Cerebellar cortex (tissue), 1 donor: ENCODE data around the gene SLC43A1.
"Not testable (repeated sequence)": the region's sequence is repeated elsewhere in the genome, so short reads cannot be mapped to it uniquely, and the experiment has no call there.

Experiments used
- DNase-seq: peaks from one replicate; pipeline ENCODE4 v3.0.0-alpha.2; 2015; ENCODE audit warnings: low spot score

Gene SLC43A1

DNA sequence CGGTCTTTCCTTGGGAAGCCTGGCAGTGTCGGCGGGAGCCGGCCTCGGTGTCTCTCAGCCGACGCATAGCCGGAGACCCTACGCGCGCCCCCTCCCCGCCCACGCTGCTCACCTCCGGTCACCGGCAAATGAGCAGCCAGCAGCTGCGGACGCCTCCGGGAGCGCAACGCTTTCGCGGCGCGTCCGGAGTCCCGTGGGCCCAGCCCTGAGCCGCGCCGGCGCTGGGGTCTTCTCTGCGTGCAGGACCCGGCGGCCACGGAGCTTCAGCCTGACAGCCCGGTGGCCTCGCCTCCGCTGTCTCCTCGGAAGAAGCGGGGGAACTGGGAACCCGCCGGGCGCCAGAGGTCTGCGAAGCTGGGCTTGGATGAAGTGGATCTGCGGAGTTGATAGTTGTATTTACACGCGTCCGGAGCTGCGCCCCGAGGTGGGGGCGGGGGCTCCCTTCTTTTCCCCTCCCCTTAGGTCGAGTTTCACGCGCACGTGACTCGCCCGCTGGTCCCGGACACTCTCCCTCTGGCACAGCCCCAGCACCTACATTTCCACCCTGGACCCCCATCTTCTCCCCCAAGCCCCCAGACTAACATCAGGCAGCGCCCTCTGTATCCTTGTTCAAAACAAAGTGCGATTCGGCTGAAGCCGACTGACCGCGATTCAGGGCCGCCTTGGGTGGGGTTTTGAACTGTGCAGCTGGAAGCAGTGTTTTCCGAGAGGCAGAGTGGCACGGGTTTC is at the start of gene SLC43A1:
SLC43A1 (minus strand) TSS at position 371 of the 729 bp plus-strand sequence. CDS start 1,591 bp downstream, outside the sequence.
- no peak for DNase-seq

GRCh38 chr11:57562596-57562995 is 47.1 kb upstream of the SLC43A1 start:
- DNase-seq = peak; percentile 39

- DNase-seq = no peak
Measured at GRCh38 chr11:57560146-57560545, 44.6 kb upstream of the SLC43A1 start.

GRCh38 chr11:57556041-57556440 is 40.5 kb upstream of the SLC43A1 start:
- no peak for DNase-seq

DNA sequence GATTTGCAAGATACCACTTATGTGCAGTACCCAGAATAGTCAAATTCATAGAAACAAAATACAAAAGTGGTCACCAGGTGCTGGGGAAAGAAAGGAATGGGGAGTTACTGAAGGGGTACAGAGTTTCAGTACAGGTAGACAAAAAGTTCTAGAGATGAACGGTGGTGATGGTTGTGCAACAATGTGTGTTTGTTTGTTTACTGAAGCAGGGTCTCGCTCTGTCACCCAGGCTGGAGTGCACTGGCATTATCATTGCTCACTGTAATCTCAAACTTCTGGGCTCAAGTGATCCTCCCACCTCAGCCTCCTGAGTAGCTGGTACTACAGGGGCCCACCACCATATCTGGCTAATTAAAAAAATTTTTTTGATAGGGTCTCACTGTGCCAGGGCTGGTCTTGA is 39.9 kb upstream of the SLC43A1 start:
- no peak for DNase-seq

DNA sequence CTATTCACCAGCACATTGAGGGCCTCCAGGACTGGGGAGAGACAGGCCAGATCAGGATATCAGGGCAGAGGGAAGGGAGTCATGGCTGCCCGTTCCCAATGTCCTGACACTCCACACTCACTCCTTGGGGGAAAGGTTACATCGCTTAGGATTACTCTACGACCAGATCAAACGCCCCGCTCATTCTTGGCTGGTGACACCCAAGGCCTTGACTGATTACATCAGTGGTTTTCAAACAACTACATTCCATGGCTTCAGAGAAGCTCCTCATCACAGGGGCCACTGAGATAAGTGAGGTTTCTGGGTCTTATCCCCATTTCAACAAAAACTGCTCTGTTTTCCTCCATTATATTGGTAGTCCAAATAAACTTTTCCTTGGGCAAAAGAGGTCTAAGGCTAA is 37.0 kb upstream of the SLC43A1 start:
- no peak for DNase-seq

GRCh38 chr11:57551941-57552340 is 36.4 kb upstream of the SLC43A1 start:
- DNase-seq = no peak

GRCh38 chr11:57549983-57550382 is 34.5 kb upstream of the SLC43A1 start:
- DNase-seq = no peak

DNA sequence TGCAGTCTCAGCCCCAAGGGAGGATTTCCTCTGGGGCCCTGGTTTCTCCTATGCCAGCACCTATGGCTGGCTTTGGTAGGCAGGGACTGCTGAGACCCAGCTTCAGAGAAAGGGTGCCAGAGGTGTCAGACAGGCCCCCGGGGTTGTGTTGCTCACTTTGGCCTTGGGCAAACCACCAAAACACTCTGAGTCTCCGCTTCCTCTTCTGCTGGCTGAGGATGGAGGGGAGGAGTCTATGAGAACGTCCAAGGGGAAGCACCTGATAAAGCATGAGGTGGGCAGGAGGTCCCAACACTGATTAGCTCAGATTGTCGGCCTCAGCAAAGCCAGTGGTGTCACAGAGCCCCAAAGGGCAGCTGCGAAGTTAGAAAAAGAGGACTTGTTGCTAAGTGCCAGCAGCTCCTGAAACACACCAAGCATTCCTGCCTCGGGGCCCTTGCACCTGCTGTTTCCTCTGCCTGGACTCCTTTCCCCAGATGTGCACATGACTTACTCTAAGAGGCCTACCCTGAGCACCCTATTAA is 32.4 kb upstream of the SLC43A1 start:
- no peak for DNase-seq

- peak; percentile 20 for DNase-seq
Measured at GRCh38 chr11:57546869-57547475, 31.5 kb upstream of the SLC43A1 start.

DNA sequence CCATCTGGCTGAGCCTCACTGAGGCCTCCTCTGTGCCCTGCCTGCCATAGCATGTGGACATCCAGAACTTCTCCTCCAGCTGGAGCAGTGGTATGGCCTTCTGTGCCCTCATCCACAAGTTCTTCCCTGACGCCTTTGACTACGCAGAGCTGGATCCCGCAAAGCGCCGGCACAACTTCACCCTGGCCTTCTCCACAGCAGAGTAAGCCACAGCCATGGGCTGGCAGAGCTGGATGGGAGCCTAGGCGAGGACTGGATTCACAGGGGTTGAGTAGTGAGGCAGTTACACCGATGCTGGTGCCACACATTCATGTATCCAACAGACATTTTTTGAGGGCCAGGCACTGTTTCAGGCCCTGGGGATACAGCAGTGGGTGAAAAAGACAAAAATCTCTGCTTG is 30.9 kb upstream of the SLC43A1 start:
- DNase-seq = no peak

- no peak for DNase-seq
Measured at GRCh38 chr11:57545883-57546282, 30.4 kb upstream of the SLC43A1 start.

- no peak for DNase-seq
Measured at GRCh38 chr11:57544566-57544965, 29.1 kb upstream of the SLC43A1 start.

GRCh38 chr11:57543593-57543992 is 28.1 kb upstream of the SLC43A1 start:
- DNase-seq = no peak

DNA sequence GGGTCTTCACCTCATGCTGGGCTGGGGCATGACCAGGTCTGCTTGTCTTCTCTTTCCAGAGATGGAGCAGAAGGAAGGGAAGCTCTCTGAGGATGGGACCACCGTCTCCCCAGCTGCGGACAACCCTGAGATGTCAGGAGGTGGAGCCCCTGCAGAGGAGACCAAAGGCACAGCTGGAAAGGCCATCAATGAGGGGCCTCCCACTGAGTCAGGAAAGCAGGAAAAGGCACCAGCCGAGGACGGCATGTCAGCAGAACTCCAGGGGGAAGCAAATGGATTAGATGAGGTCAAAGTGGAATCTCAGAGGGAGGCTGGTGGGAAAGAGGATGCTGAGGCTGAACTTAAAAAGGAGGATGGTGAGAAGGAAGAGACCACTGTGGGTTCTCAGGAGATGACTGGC is 27.1 kb upstream of the SLC43A1 start:
- no peak for DNase-seq

GRCh38 chr11:57541169-57541568 is 25.7 kb upstream of the SLC43A1 start:
- no peak for DNase-seq

DNA sequence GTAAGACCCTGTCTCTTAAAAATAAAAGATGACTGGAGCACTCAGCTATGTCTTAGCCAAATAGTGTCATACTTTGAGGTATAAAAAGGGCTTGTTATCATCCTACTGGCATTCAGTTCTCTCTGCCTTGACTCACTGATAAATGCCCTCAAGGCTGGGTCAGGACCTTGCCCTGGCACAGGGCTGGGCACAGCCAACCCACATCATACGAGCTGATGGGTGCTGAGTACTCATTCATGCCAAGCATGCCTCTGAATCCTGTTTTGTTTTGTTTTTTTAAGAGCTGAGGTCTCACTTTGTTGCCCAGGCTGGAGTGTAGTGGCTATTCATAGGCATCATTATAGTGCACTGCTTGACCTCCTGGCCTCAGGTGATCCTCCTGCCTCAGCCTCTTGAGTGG is 23.8 kb upstream of the SLC43A1 start:
- no peak for DNase-seq

- no peak for DNase-seq
Measured at GRCh38 chr11:57536947-57537619, 21.6 kb upstream of the SLC43A1 start, which contains the start of gene SMTNL1. SMTNL1 (plus strand) TSS chr11:57537595; CDS start chr11:57542643, 5,048 bp downstream.

- not testable (repeated sequence) for DNase-seq
Measured at GRCh38 chr11:57534449-57534848, 18.9 kb upstream of the SLC43A1 start.

DNA sequence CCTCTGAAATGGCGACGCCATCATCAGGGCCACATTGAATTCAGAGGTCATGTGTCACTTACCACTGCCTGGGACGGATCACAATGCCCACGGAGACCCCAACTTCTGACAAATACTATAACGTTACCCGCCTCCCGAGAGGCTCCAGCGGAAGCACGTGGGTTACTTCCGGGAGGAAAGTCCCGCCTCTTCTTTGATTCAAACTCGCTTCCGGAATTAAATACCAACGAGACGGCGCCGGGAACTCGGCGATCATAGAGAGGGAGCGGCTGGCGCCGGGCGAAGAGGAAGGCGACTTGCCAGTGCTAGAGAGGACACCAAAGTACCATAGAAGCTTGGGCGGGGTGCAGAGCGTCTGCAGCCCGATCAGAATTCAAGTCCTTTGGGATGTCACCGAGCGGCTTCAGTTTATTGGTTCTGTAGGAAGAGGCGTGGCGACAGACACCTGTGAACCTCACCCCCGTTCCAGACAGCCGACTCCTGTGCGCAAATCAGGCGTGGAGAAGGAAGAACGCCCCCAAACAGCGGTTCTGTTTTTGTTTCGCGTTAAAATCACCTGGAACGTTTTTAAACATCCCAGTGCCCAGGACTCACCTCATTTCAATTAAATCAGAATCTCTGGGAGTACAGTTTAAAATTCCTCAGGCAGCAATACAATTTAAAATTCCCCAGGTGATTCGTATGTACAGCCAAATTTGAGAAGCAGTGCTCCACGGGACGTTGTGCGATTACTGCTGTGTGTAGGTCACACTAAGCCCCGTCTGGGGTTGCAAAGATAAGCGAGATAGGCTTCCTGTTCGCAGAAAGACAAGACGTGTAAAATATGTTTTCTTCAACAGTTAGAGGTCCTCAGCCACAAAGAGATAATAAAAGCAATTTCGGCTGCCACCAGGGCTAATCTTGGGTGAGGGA is 15.3 kb upstream of the SLC43A1 start, which contains the start of gene TIMM10:
TIMM10 (minus strand) TSS at position 159 of the 912 bp plus-strand sequence. CDS start 565 bp downstream, outside the sequence.
- DNase-seq = peak; percentile 100

GRCh38 chr11:57530215-57530595 is 14.7 kb upstream of the SLC43A1 start:
- DNase-seq = no peak

DNA sequence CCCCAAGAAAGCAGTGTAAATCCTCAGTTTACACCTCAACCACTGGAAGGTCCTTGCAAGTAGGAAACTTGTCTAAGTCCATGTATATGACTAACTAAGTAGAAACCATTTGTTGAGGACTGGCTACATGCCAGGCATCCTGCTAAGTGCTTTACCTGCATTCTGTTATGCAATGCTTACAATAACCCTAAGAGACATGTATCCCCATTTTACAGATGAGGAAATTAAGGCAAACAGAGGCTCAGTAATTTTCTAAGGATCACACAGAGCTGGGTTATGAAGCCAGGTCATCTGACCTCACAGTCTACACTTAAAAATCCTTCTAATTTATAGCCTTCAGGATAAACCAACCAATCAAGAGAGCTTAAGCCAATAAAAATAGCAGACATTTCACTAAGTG is 13.5 kb upstream of the SLC43A1 start:
- DNase-seq = no peak
